Stomach (tissue), 4 donors: Measurements from ENCODE around the gene MAP9.

Experiments
- POLR2A ChIP-seq, 4 donors: fragments of 450-650 bp; IDR thresholded peaks; one replicate each; pipeline ENCODE4 v1.6.1; 2016; ENCODE audit warnings: antibody characterized with exemption in 4 of 4, control low read depth in 2 of 4, mild to moderate bottlenecking in 1 of 4, moderate library complexity in 1 of 4
- TF ChIP-seq, protein P1 (sequence below), 7 experiments: fragments of 450-650 bp in 4 of 7; fragments of 200-600 bp in 3 of 7; sonication (generic) in 3 of 7; IDR thresholded peaks; one replicate each; pipeline ENCODE4 v1.5.1; 2016 to 2019; ENCODE audit warnings: antibody characterized with exemption in 7 of 7, control low read depth in 2 of 7, mild to moderate bottlenecking in 1 of 7

DNA sequence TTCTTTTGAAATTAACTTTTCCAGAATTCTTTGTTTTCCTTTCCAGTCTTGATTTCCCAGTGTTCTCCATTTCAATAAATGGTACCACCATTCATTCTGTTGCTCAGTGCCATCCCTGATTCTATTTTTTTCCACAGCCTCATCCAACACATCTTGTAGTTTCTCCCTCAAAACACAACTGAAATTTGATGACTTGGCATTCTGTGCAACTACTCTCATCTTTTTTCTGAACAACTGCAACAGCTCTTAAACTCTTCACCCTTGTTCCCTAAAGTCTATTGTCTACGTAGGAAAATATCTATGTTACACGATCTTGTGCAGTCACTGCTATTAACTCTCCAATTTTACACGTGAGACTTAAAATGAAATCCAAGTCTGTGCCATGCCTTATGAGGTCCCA, 40.5 kb downstream of the MAP9 start:
- TF ChIP-seq, protein P1, sequence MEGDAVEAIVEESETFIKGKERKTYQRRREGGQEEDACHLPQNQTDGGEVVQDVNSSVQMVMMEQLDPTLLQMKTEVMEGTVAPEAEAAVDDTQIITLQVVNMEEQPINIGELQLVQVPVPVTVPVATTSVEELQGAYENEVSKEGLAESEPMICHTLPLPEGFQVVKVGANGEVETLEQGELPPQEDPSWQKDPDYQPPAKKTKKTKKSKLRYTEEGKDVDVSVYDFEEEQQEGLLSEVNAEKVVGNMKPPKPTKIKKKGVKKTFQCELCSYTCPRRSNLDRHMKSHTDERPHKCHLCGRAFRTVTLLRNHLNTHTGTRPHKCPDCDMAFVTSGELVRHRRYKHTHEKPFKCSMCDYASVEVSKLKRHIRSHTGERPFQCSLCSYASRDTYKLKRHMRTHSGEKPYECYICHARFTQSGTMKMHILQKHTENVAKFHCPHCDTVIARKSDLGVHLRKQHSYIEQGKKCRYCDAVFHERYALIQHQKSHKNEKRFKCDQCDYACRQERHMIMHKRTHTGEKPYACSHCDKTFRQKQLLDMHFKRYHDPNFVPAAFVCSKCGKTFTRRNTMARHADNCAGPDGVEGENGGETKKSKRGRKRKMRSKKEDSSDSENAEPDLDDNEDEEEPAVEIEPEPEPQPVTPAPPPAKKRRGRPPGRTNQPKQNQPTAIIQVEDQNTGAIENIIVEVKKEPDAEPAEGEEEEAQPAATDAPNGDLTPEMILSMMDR (IDR thresholded peaks at IDR 0.05), result no peak
- no peak for TF ChIP-seq POLR2A (IDR thresholded peaks at IDR 0.05)
